ENCODE results near the gene HDAC11.
A peak's percentile ranks its signal among the peaks of the same experiment; 100 is the strongest.

Gene HDAC11

DNA sequence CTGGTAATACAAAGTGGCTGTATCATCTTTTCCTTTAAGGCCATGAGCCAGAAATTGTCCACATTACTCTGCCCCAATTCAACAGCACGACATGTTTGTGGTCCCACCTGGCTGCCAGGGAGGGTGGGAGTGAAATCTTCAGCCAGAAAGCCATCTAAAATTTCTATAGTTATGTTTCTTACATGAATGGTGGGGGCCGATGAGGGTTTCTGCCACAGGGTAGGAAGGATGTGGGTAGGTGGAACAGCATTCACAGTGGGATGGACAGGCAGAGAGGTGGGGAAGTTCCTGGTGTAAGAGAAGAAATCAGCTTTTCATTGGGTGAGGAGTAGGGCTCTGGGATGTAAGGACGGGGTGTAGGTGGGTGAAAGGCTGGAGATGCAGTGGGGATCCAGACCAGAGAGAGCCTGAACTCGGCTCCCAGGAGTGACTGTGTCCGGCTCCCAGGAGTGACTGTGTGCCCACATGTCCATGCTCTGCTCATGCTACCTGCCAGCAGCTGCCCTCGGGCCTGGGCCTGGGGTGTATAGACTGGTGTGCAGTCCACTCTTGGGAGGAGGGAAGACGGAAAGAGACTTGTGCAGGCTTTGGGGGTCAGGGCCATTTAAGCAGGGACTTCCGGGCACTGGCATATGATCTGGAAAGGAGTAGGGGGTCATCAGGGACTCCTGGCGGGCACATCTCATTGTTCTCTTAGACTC lies 65.0 kb downstream of the HDAC11 start:
- DNase-seq = no peak

DNA sequence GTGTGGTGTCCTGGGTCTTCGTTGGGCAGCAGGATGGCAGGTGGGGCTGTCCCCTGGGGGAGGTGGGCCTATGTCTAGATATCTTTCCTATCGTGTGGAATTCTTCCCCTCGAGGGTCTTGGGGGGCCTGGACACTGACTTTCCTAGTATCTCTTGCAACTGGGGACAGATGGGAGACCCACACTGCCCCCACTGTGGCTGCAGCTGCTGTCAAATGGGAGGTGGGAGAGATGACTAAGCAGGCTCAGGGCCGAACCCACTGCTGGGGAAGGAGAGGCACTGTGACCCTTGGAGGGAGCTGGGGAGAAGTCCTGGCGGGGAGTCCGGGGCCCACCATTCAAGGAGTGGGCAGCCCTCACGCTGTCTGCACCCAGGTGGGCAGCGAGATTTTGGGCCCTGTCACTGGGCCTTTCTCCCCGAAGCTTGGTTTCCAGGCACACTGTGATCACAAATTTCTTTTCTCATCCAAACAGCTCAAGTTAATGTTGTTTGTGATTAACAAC lies 65.9 kb downstream of the HDAC11 start:
- no peak for DNase-seq

DNA sequence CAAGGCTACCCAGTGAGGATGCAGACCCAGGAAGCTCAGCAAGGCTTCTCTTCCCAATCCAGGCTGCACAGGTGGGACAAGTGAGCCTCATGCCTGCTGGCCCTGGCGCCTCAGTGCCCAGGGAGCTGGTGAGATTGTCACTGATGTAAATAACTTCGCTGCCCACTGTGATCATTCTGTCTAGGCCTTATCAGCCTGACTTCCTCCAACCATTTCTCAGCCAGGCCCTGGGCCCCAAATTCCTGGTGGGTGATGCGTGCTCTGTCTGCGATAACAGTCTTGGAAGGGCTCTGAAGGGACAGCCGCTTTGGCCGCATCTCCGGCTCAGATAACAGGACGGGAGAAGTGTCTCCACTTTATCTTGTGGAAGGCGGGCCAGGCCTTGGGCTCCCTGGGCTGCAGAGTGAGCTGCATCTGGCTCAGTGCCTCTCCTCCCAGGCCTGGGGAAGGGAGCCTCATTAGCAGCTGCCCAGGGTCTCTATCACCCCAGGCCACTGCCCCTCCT lies 66.6 kb downstream of the HDAC11 start:
- DNase-seq = no peak

DNA sequence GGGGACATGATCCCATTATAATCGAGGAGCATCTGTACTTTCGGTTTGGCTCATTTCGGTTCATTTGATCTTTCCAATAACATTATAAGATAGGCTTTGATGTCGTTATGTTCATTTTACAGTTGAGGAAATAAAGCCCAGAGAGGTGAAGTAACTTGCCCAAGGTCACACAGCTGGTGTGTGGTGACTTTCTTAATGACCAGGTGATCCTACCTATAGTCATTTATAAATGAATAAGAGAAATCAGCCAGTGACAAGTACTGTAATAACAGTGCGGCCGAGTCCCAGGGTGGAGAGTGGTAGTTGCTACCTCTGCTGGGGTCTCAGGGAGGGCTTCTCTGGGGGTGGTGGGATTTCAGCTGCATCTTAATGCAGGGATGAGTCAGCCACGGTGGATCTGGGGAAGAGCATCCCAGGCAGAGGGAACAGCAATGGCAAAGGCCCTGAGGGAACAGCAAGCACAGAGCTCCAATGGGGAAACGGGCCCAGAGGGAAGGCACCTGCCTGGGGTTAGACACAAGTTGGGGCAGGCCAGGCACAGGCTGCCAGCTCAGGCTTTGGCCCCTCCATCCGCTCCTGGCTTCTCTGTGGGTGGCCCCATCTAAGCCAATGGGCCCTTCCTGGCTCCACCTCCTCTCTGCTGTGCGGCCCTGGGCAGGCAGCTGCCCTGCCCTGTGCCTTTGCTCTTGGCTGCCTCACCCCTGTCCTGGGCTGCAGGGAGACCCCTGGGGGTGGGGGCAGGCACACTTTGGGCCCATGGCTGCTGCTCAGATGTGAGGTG lies 67.7 kb downstream of the HDAC11 start:
- DNase-seq = no peak

DNA sequence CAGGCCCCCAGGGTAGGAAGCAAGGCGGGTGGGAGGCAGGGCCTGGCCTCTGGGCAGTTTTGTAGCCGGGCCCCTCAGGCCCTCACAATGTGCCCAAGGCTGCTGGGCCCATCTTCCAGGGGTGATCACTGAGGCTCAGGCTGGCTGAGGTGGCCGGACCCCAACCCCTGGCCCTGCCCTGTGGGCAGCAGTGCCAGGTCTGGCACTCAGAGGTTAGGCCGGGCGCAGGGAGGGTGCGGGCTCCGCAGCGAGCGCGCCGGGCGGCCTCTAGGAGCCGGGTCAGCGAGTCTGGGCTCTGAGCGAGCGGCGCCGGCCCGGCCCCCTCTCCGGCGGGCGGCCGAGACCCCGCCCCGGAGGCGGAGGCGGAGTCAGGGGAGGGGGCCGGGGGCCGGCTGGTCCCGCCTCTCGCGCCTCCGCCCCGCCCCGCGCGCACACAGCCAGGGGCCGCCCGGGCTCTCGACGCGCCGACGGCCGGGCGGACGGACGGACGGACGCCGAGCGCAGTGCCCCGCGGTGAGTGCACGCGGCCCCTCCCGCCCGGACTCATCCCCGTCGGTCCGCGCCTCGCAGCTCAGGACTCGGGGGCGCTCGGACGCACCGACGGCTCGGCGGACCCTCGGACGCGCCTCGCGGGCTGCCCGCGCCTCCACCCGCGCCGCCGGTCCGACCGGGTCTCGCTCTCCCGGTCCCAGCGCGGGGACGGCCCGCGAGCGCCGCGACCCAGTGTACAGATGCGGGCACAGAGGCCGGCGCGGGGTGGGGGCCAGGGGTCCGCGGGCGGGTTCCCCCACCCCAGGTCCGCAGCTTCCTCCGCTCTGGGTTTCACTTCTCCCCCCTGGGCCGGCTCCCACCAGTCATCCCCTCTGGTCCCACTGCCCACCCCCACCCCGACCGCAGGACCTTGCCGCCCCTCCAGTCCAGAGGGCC lies 68.9 kb downstream of the HDAC11 start, which contains the start of gene FBLN2:
TSS of gene FBLN2 (plus strand) at position 430 of the 927 bp plus-strand sequence. CDS start 21,231 bp downstream, outside the sequence.
- peak; percentile 9 to 16 for DNase-seq

DNA sequence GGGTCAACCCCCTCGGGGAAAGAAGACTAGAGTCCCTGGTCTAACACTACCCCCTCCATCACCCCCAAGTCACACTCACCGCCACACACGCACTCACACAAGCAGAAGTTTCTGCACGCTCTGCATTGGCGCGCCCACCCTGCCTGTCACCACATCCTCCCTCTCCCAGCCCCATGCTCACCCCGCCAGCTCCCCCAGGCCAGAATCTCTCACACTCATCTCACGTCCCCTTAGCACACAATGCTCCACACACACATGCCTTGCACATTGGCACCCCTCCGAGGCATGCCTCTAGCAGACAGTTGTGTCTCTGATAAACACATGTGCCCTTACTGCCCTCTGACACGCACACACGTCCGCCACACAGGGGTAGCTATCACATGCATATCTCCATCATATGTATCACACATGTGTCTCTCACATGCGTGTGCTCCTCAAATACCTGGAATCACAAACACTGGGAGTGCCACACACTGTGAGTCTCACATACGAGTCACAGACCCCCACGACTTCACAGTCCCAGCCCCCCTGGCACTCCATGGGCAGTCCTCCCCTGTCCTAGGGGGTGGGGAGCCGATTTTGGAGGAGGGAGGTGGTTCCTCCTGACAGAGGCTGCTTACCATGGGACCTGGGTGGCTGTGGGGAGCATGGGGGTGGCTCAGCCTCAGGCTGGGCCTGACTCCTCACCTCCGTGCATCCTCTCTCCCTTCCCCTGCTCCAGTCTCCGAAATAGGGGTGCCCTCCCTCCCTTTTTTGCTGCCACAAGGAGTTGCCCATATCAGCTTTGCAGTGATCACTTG lies 69.7 kb downstream of the HDAC11 start:
- peak; percentile 3 to 38 for DNase-seq

DNA sequence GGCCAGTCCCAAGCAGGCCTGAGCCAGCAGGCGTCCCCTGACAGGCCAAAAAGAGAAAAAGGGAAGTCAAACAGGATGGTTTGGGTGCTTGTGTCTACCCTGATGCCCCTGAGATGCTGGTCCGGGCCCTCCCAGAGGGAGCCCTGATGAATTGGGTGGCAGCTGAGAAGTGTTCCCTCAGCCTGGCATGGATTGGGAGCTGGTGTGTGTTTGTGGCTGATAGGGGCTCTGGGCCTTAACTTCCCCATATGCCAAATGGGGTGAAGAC lies 70.3 kb downstream of the HDAC11 start:
- DNase-seq = no peak

DNA sequence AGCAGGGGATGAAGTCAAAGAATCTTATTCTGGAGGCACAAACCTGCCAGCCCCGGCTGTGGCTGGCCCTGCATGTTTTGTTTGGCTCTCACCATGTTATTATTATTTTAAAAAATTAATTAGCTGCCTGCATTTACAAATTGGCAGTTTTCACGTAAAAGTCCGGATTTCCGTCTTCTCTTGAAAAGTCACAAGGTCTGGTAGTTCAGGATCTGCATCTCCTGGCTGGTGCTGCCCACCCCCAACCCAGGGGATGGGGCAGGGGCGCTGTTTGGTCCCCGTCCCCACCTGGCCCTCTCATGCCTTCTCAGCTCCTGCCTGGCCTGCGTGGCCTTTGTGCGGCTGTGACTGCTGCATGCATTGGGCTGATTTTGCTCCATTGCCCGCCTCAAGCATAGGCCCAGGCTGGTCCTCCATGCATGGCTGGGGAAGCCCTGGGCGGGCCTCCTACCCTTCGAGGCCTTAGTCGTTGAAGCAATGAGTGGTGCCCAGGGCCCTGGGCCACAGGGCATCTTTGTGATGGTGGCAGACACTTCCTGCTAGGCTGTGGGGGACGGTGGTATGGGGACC lies 70.8 kb downstream of the HDAC11 start:
- DNase-seq = no peak

DNA sequence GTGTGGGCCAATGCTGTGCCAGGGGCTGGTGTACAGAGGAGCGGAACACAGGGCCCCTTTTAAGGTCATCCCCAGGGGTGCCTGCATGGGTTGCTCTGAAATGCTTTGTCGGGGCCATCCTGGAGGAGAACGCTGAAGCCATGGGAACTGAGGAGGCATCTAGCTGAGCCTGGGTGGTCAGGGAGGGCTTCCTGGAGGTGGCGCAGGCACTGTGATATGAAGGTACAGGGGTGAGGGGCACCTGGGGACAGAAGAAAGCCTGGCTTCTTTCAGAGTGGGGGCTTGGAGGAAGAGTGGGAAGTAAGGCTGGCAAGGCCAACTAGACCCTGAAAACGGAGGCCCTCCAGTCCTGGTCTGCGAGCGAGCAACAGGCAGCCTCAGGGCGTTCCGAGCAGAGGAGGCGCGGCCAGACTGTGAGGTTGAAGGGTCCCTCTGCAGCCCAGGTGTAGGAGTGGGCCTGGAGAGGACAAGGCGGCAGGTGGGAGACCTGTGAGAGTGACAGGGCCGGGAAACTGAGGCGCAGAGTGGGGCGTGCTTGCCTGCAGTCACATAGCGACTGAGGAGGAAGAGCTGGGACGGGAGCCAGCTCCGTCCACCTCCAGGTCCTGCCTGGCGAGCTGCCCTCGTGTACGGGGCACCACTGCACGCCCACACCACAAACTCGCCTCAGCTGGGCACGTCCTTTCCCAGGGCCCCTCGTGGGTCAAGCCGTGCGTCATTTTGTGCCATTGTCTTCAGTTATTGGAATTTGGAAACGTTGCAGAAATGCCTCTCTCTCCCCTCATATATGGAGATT lies 72.9 kb downstream of the HDAC11 start:
- DNase-seq = no peak

DNA sequence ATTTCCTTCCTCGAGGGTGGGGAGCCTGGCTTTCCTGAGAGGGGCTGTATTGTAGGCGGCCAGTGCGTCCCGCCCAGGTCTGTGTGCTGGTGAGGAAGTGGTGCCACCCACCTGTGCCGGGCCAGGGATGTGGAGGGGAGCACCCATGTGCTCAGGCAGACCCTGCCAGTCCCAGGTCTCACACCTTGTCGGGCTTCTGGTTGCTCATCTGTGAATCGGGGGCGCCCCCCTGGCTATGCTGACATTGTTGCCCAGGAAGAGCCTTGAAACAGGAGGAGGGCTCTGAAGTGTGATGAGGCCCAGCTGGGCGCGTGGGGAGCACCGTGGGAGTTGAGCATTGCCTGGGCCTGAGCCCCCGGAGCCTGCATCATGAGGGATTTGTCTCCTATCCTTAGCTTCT lies 73.6 kb downstream of the HDAC11 start:
- DNase-seq = no peak

DNA sequence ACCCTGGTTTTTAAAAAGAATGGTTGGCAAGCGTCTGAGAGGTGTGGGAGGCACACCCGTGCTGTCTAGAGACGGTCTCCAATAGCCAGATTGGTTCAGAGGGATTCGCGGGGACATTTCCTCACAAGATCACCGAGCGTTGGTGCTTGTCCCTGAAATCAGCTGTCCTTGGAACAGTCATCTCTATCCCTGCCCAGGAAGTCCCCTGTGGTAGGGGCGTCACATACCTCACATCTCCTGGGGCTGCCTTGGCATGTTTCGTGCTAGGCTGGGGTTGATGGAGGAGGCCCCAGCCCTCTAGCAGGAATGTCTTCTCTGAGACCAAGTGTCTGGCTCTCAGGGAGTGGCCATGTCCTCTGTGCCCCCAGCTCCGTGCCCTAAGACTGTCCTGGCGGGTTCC lies 75.6 kb downstream of the HDAC11 start:
- no peak for DNase-seq

Measured in CD4-positive, alpha-beta T cell treated with Interferon alpha-2 for 1 hour (primary cell).